ENCODE measurements around the gene PALLD. TPM values are rescaled to one million over a fixed set of nuclear protein-coding genes. Genes with fewer than 3 reads are reported as not detected.
"Not testable (repeated sequence)": the region's sequence is repeated elsewhere in the genome, so short reads cannot be mapped to it uniquely, and the experiment has no call there.

Gene PALLD
- total RNA-seq, 1 donor from 2014 or later = 204 TPM

DNA sequence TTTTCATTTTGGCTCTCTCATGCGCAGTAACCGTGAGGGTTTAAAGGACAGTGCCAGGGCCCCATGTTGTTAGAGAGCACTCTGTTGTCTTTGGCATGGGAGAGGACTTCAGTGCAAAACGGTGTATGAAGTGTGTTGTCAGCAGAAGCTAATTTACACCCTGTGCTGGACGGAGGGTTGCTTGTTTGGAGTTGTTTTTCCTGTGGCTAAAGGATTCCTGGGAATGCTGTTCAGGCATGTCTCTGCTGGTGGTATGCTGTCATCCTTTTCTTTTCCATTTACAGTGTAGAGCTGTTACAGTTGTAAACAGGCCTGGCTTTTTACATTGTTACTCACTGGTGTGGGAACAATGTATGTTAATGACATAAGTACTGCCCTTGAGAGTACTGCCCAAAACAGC lies 306.9 kb downstream of the PALLD start:
- Histone ChIP-seq H3K27ac (no peak overlapping the region), H3K27me3 (no peaks in the 10 kb centered on the region), H3K4me1 (peaks cover 0 to 5% of the 10 kb centered on the region in 2 donors), H3K36me3 (no peaks in the 10 kb centered on the region), H3K4me3 (peak overlapping the region in 1 of 2 donors; percentile 23), H3K9me3 (no peaks in the 10 kb centered on the region)
- TF ChIP-seq, protein P1, sequence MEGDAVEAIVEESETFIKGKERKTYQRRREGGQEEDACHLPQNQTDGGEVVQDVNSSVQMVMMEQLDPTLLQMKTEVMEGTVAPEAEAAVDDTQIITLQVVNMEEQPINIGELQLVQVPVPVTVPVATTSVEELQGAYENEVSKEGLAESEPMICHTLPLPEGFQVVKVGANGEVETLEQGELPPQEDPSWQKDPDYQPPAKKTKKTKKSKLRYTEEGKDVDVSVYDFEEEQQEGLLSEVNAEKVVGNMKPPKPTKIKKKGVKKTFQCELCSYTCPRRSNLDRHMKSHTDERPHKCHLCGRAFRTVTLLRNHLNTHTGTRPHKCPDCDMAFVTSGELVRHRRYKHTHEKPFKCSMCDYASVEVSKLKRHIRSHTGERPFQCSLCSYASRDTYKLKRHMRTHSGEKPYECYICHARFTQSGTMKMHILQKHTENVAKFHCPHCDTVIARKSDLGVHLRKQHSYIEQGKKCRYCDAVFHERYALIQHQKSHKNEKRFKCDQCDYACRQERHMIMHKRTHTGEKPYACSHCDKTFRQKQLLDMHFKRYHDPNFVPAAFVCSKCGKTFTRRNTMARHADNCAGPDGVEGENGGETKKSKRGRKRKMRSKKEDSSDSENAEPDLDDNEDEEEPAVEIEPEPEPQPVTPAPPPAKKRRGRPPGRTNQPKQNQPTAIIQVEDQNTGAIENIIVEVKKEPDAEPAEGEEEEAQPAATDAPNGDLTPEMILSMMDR (IDR thresholded peaks at IDR 0.05) = no peak
- no peak for DNase-seq (ENCODE audit: low spot score in 2 of 2)
- intact Hi-C loops (cut with DNase I) = no loop called here

GRCh38 chr4:168804146-168804545 lies 307.3 kb downstream of the PALLD start:
- Histone ChIP-seq H3K36me3 (no peaks in the 10 kb centered on the region), H3K4me3 (no peak overlapping the region), H3K4me1 (peaks cover 0 to 5% of the 10 kb centered on the region in 2 donors), H3K9me3 (no peaks in the 10 kb centered on the region), H3K27me3 (no peaks in the 10 kb centered on the region), H3K27ac (no peak overlapping the region)
- DNase-seq (ENCODE audit: low spot score in 2 of 2) = no peak
- TF ChIP-seq, protein P1 (IDR thresholded peaks at IDR 0.05) = no peak
- intact Hi-C loops (cut with DNase I) = no loop called here

GRCh38 chr4:168805341-168805740 lies 308.5 kb downstream of the PALLD start:
- no peak overlapping the region for H3K27ac ChIP-seq
- intact Hi-C loops (cut with DNase I) = no loop called here
- TF ChIP-seq, protein P1 (IDR thresholded peaks at IDR 0.05) = no peak

GRCh38 chr4:168806247-168806646 lies 309.4 kb downstream of the PALLD start:
- H3K4me3 ChIP-seq = not testable (repeated sequence)

More at GRCh38 chr4:168805341-168805740, 308.5 kb downstream of the PALLD start:
- no peaks in the 10 kb centered on the region for H3K36me3 ChIP-seq
- no peaks in the 10 kb centered on the region for H3K9me3 ChIP-seq
- no peak overlapping the region for H3K4me3 ChIP-seq
- no peaks in the 10 kb centered on the region for H3K27me3 ChIP-seq
- DNase-seq (ENCODE audit: low spot score in 2 of 2) = no peak
- H3K4me1 ChIP-seq = peaks cover 0 to 5% of the 10 kb centered on the region in 2 donors

GRCh38 chr4:168811207-168811606 lies 314.4 kb downstream of the PALLD start:
- Histone ChIP-seq H3K4me3 (no peak overlapping the region), H3K36me3 (no peaks in the 10 kb centered on the region), H3K9me3 (no peaks in the 10 kb centered on the region), H3K27ac (peak overlapping the region in 1 of 2 donors; percentile 52), H3K27me3 (no peaks in the 10 kb centered on the region), H3K4me1 (peaks cover 5 to 26% of the 10 kb centered on the region in 2 donors)
- TF ChIP-seq, protein P1 (IDR thresholded peaks at IDR 0.05) = no peak
- intact Hi-C loops (cut with DNase I) = no loop called here
- no peak for DNase-seq (ENCODE audit: low spot score in 2 of 2)

More at GRCh38 chr4:168806247-168806646, 309.4 kb downstream of the PALLD start:
- H3K9me3 ChIP-seq; intact Hi-C loops (cut with DNase I); H3K36me3 ChIP-seq; H3K27me3 ChIP-seq; H3K27ac ChIP-seq; DNase-seq (ENCODE audit: low spot score in 2 of 2); H3K4me1 ChIP-seq: not testable (repeated sequence)

DNA sequence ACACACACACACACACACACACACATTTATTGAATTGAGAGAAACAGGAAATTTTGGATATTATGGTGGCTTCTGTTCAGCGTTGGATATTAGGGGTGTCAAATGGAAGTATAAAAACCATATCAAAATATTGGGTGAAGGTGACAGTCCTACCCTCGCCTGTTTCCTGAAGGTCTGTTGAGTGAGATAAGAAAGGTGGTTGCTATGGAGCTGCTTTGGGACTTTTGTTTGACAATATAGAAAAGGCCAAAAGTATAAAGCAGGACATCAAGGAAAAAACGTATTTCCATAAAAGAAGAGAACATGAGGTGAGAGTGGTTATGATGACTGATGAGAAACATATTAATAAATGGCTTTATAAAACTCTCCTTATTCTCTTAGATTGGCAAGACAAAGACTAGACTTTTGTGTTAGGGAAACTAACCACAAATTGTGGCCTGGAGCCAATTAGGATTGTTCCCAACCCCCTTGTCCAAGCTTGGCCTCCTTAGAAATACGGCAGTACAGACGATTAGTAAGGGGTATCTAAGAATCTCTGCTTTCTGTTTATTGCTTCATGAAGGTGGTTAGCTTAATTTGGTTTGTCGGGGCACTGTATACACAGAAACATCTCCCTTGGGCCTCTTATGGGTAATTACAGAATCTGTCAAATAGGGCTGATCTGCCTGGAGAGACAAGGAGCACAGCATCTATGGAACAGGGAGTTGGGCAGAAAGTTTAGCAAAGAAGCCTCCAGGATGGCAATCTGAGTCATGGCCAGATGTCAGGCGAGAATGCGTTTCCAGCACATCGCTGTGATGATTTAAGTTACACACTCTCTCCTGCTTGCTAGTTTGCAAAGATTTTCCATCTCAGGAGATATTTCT lies 315.2 kb downstream of the PALLD start:
- no peak for DNase-seq (ENCODE audit: low spot score in 2 of 2)
- H3K4me3 ChIP-seq = no peak overlapping the region
- peak overlapping the region; percentile 52 to 70 for H3K27ac ChIP-seq
- intact Hi-C loops (cut with DNase I) = loop anchor here (2.0 kb wide), 1 partner anchor 19 kb away; no protein-coding TSS in a partner anchor
- TF ChIP-seq, protein P1 (IDR thresholded peaks at IDR 0.05) = no peak
- H3K9me3 ChIP-seq = no peaks in the 10 kb centered on the region
- no peaks in the 10 kb centered on the region for H3K27me3 ChIP-seq
- peaks cover 5 to 26% of the 10 kb centered on the region in 2 donors for H3K4me1 ChIP-seq
- no peaks in the 10 kb centered on the region for H3K36me3 ChIP-seq
